ENCODE data around the gene DRAXIN. TPM values are rescaled to one million over a fixed set of nuclear protein-coding genes. Genes with fewer than 3 reads are reported as not detected.

DRAXIN gene
- total RNA-seq, 3 donors from 2014 or later (not counting 1 experiment from before 2014, with no cell fraction given) = 10.9 to 24.9 (median 12.1) TPM

- Mint-ChIP-seq H3K27me3 (ENCODE audit: low read depth in 2 of 2) (no peaks in the 10 kb centered on the region), H3K9me3 (no peaks in the 10 kb centered on the region), H3K27ac (no peak overlapping the region), H3K36me3 (no peaks in the 10 kb centered on the region), H3K4me3 (no peak overlapping the region), H3K4me1 (no peaks in the 10 kb centered on the region)
- 70% methylated on average over 3 of the region's 4 CpGs for WGBS (ENCODE audit: insufficient coverage)
- Histone ChIP-seq H3K27ac (ENCODE audit: low read length) (no peak overlapping the region), H3K36me3 (ENCODE audit: control insufficient read depth, insufficient read depth, low read length) (no peaks in the 10 kb centered on the region), H3K27me3 (ENCODE audit: control insufficient read depth, insufficient read depth, low read length) (no peaks in the 10 kb centered on the region), H3K9me3 (ENCODE audit: control insufficient read depth, insufficient read depth, low read length) (no peaks in the 10 kb centered on the region), H3K4me3 (ENCODE audit: low read length) (no peak overlapping the region), H3K4me1 (ENCODE audit: control insufficient read depth, insufficient read depth, low read length) (no peaks in the 10 kb centered on the region)
- DNase-seq = no peak
- ATAC-seq = no peak
- intact Hi-C loops (cut with micrococcal nuclease) = no loop called here
- TF ChIP-seq, protein P1, sequence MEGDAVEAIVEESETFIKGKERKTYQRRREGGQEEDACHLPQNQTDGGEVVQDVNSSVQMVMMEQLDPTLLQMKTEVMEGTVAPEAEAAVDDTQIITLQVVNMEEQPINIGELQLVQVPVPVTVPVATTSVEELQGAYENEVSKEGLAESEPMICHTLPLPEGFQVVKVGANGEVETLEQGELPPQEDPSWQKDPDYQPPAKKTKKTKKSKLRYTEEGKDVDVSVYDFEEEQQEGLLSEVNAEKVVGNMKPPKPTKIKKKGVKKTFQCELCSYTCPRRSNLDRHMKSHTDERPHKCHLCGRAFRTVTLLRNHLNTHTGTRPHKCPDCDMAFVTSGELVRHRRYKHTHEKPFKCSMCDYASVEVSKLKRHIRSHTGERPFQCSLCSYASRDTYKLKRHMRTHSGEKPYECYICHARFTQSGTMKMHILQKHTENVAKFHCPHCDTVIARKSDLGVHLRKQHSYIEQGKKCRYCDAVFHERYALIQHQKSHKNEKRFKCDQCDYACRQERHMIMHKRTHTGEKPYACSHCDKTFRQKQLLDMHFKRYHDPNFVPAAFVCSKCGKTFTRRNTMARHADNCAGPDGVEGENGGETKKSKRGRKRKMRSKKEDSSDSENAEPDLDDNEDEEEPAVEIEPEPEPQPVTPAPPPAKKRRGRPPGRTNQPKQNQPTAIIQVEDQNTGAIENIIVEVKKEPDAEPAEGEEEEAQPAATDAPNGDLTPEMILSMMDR (IDR thresholded peaks at IDR 0.05) = no peak
Observed at GRCh38 chr1:11768821-11769220, 77.3 kb downstream of the DRAXIN start.

DNA sequence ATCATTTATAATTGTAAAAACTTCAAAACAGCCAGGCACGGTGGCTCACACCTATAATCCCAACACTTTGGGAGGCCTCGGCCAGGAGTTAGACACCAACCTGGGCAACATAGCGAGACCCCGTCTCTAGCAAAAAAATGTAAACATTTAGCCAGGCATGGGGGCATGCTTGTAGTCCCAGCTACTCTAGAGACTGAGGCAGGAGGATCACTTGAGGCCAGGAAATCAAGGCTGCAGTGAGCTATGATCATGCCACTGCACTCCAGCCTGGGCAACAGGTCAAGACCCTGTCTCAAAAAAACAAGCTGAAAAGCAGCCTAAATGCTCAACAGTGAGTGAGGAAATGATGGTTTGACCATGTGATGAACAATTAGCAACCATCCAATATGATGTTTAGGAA is 77.8 kb downstream of the DRAXIN start:
- Histone ChIP-seq H3K9me3 (ENCODE audit: control insufficient read depth, insufficient read depth, low read length) (no peaks in the 10 kb centered on the region), H3K36me3 (ENCODE audit: control insufficient read depth, insufficient read depth, low read length) (no peaks in the 10 kb centered on the region), H3K27me3 (ENCODE audit: control insufficient read depth, insufficient read depth, low read length) (no peaks in the 10 kb centered on the region), H3K27ac (ENCODE audit: low read length) (no peak overlapping the region), H3K4me1 (ENCODE audit: control insufficient read depth, insufficient read depth, low read length) (no peaks in the 10 kb centered on the region), H3K4me3 (ENCODE audit: low read length) (no peak overlapping the region)
- DNase-seq (no peak), ATAC-seq (no peak)
- Mint-ChIP-seq H3K36me3 (no peaks in the 10 kb centered on the region), H3K27me3 (ENCODE audit: low read depth in 2 of 2) (no peaks in the 10 kb centered on the region), H3K9me3 (no peaks in the 10 kb centered on the region), H3K4me1 (no peaks in the 10 kb centered on the region), H3K27ac (no peak overlapping the region), H3K4me3 (no peak overlapping the region)
- 85% methylated on average over 4 of the region's 4 CpGs for WGBS (ENCODE audit: insufficient coverage)
- TF ChIP-seq, protein P1 (IDR thresholded peaks at IDR 0.05) = no peak
- intact Hi-C loops (cut with micrococcal nuclease) = no loop called here

GRCh38 chr1:11770011-11770410 is 78.5 kb downstream of the DRAXIN start:
- Histone ChIP-seq H3K27ac (ENCODE audit: low read length) (no peak overlapping the region), H3K9me3 (ENCODE audit: control insufficient read depth, insufficient read depth, low read length) (no peaks in the 10 kb centered on the region), H3K27me3 (ENCODE audit: control insufficient read depth, insufficient read depth, low read length) (no peaks in the 10 kb centered on the region), H3K36me3 (ENCODE audit: control insufficient read depth, insufficient read depth, low read length) (no peaks in the 10 kb centered on the region), H3K4me3 (ENCODE audit: low read length) (no peak overlapping the region), H3K4me1 (ENCODE audit: control insufficient read depth, insufficient read depth, low read length) (no peaks in the 10 kb centered on the region)
- no peak overlapping the region for H3K4me3 Mint-ChIP-seq
- intact Hi-C loops (cut with micrococcal nuclease) = no loop called here
- TF ChIP-seq, protein P1 (IDR thresholded peaks at IDR 0.05) = no peak
- no peaks in the 10 kb centered on the region for H3K9me3 Mint-ChIP-seq
- no peak overlapping the region for H3K27ac Mint-ChIP-seq
- DNase-seq (no peak), ATAC-seq (no peak)
- no peaks in the 10 kb centered on the region for H3K4me1 Mint-ChIP-seq
- no peaks in the 10 kb centered on the region for H3K27me3 Mint-ChIP-seq (ENCODE audit: low read depth in 2 of 2)
- H3K36me3 Mint-ChIP-seq = no peaks in the 10 kb centered on the region

DNA sequence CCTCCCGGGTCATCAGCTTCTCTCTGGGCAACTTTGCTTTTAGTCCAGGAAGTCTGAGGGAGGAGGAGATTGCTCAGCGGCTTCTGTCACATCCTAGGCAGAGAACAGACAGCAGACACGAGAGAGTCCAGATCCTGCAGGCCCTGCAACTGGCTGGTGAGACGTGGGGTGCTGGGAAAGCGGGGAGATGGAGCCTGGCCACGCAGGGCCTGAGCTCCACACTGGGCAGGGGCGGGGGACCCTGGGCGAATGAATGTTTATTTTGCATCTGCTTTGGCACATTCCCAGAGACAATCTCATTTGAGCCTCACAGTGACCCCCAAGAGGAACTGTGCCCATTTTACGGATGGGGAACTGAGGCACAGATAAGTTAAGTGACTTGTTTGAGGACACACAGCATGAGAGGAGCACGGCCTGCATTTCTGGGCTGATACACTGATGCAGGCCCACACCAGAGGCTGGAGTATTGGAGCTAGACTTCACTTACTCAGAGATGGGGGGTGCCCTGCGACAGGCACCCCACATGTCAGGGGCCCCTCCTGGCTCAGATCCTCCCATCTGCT is 80.1 kb downstream of the DRAXIN start:
- Mint-ChIP-seq H3K4me3 (no peak overlapping the region), H3K27me3 (ENCODE audit: low read depth in 2 of 2) (no peaks in the 10 kb centered on the region), H3K9me3 (no peaks in the 10 kb centered on the region), H3K36me3 (no peaks in the 10 kb centered on the region), H3K4me1 (no peaks in the 10 kb centered on the region), H3K27ac (no peak overlapping the region)
- H3K27ac ChIP-seq (ENCODE audit: low read length) = no peak overlapping the region
- intact Hi-C loops (cut with micrococcal nuclease) = no loop called here
- ATAC-seq (no peak), DNase-seq (no peak)
- H3K27me3 ChIP-seq (ENCODE audit: control insufficient read depth, insufficient read depth, low read length) = no peaks in the 10 kb centered on the region
- H3K4me1 ChIP-seq (ENCODE audit: control insufficient read depth, insufficient read depth, low read length) = no peaks in the 10 kb centered on the region
- H3K4me3 ChIP-seq (ENCODE audit: low read length) = no peak overlapping the region
- H3K9me3 ChIP-seq (ENCODE audit: control insufficient read depth, insufficient read depth, low read length) = no peaks in the 10 kb centered on the region
- H3K36me3 ChIP-seq (ENCODE audit: control insufficient read depth, insufficient read depth, low read length) = no peaks in the 10 kb centered on the region
- 72% methylated on average over 11 of the region's 11 CpGs for WGBS (ENCODE audit: insufficient coverage)
- TF ChIP-seq, protein P1 (IDR thresholded peaks at IDR 0.05) = no peak
